SK-N-SH (cell line): Measurements from ENCODE around the gene KIF16B. TPM values are rescaled to one million over a fixed set of nuclear protein-coding genes. Genes with fewer than 3 reads are reported as not detected.

ENCODE experiments used
- CTCF ChIA-PET: fragments of 300-600, 350-600 bp; formaldehyde crosslinking; extraction: SDS; loops from one replicate; lab custom pipeline; 2021; lab: Yijun Ruan, JAX
- POLR2A ChIA-PET: fragments of 350-600 bp; sonication (Branson Sonifier 250); formaldehyde crosslinking; extraction: SDS; loops from one replicate; lab custom pipeline; 2020; ENCODE audit warnings: antibody characterized with exemption, inconsistent platforms; lab: Yijun Ruan, JAX
- DNase-seq: peaks from one replicate; pipeline ENCODE4 v3.0.0; 2012
- H2AFZ ChIP-seq: fragments of 200-600 bp; sonication (generic); 2 replicates; pipeline ENCODE4 v1.8.1; 2016; ENCODE audit warnings: antibody characterized with exemption, mild to moderate bottlenecking, low read depth
- H3F3A ChIP-seq: fragments of 200-600 bp; sonication (generic); replicated peaks from 2 replicates; pipeline ENCODE3; 2016; ENCODE audit warnings: antibody characterized with exemption, mild to moderate bottlenecking; ENCODE audit not compliant: insufficient read depth
- H3K27ac ChIP-seq, 2 experiments: fragments of 200-500 bp in 1 of 2; fragments of 200-600 bp in 1 of 2; sonication (Bioruptor generic) in 1 of 2; sonication (generic), shearing (Covaris generic) in 1 of 2; 2 replicates each; pipeline versions ENCODE4 v1.5.1 to v1.6.1; 2014 to 2016; ENCODE audit warnings: low read depth in 2 of 2, inconsistent platforms in 1 of 2, low read length in 1 of 2, mild to moderate bottlenecking in 1 of 2, mixed read lengths in 1 of 2
- H3K27me3 ChIP-seq: fragments of 200-600 bp; sonication (generic), shearing (Covaris generic); 2 replicates; pipeline ENCODE4 v1.6.1; 2016; ENCODE audit warnings: mixed run types; ENCODE audit not compliant: insufficient read depth
- H3K36me3 ChIP-seq, 2 experiments: fragments of 200-500 bp in 1 of 2; fragments of 200-600 bp in 1 of 2; sonication (Bioruptor generic) in 1 of 2; sonication (generic) in 1 of 2; replicated peaks in 1 of 2; 2 replicates each; pipeline versions ENCODE3 to v1.5.1; 2014 to 2016; ENCODE audit warnings: low read length in 1 of 2, mild to moderate bottlenecking in 1 of 2; ENCODE audit not compliant: insufficient read depth in 2 of 2, control insufficient read depth in 1 of 2
- H3K4me1 ChIP-seq, 2 experiments: fragments of 200-500 bp in 1 of 2; fragments of 200-600 bp in 1 of 2; sonication (Bioruptor generic) in 1 of 2; sonication (generic), shearing (Covaris generic) in 1 of 2; 2 replicates each; pipeline versions ENCODE4 v1.5.1 to v1.6.1; 2014 to 2016; ENCODE audit warnings: low read depth in 1 of 2, low read length in 1 of 2, mixed run types in 1 of 2; ENCODE audit not compliant: insufficient read depth in 2 of 2, control insufficient read depth in 1 of 2
- H3K4me2 ChIP-seq: fragments of 200-600 bp; sonication (generic), shearing (Covaris generic); 2 replicates; pipeline ENCODE4 v1.6.1; 2017; ENCODE audit warnings: mixed run types
- H3K4me3 ChIP-seq, 2 experiments: fragments of 200-500 bp in 1 of 2; fragments of 200-600 bp in 1 of 2; sonication (Bioruptor generic) in 1 of 2; sonication (generic), shearing (Covaris generic) in 1 of 2; 2 replicates each; pipeline versions ENCODE4 v1.5.1 to v1.8.1; 2014 to 2016; ENCODE audit warnings: low read depth in 2 of 2, inconsistent platforms in 1 of 2, low read length in 1 of 2, mild to moderate bottlenecking in 1 of 2, mixed read lengths in 1 of 2, moderate library complexity in 1 of 2
- H3K79me2 ChIP-seq: fragments of 200-600 bp; sonication (generic); 2 replicates; pipeline ENCODE4 v1.8.1; 2017; ENCODE audit warnings: mild to moderate bottlenecking; ENCODE audit not compliant: insufficient read depth
- H3K9ac ChIP-seq: fragments of 200-600 bp; sonication (generic); 2 replicates; pipeline ENCODE4 v1.6.1; 2017; ENCODE audit warnings: mixed run types
- H3K9me2 ChIP-seq: fragments of 200-600 bp; sonication (generic); 2 replicates; pipeline ENCODE4 v1.6.1; 2017; ENCODE audit warnings: mixed run types
- H3K9me3 ChIP-seq: fragments of 200-600 bp; sonication (generic); 2 replicates; pipeline ENCODE4 v1.6.1; 2017; ENCODE audit warnings: mixed run types, mild to moderate bottlenecking, moderate library complexity
- H4K20me1 ChIP-seq: fragments of 200-600 bp; sonication (generic); 2 replicates; pipeline ENCODE4 v1.6.1; 2017; ENCODE audit warnings: mild to moderate bottlenecking, mixed run types; ENCODE audit not compliant: insufficient read depth
- ELF1 ChIP-seq: IDR thresholded peaks from 2 replicates; pipeline ENCODE4 v1.4.0; 2012
- FOXJ3 ChIP-seq: sonication (generic); formaldehyde crosslinking; IDR thresholded peaks from 2 replicates; pipeline ENCODE4 v1.5.1; 2020; ENCODE audit warnings: mild to moderate bottlenecking, missing genetic modification reagents
- GATA2 ChIP-seq: sonication (generic); formaldehyde crosslinking; IDR thresholded peaks from 2 replicates; pipeline ENCODE4 v1.5.0; 2020; ENCODE audit warnings: mild to moderate bottlenecking, missing genetic modification reagents
- MEF2A ChIP-seq: IDR thresholded peaks from 2 replicates; pipeline ENCODE4 v1.4.0; 2012; ENCODE audit warnings: low read depth, borderline replicate concordance
- POLR2AphosphoS5 ChIP-seq: IDR thresholded peaks from 2 replicates; pipeline ENCODE4 v1.6.1; 2012; ENCODE audit warnings: low read depth, low read length
- RAD21 ChIP-seq: IDR thresholded peaks from 2 replicates; pipeline ENCODE4 v1.6.1; 2012; ENCODE audit warnings: mild to moderate bottlenecking, low read length
- REST ChIP-seq: IDR thresholded peaks from 2 replicates; pipeline ENCODE4 v1.6.1; 2012; ENCODE audit warnings: mild to moderate bottlenecking, low read depth, low read length, moderate library complexity
- RFX5 ChIP-seq: IDR thresholded peaks from 2 replicates; pipeline ENCODE4 v1.6.1; 2012; ENCODE audit warnings: mild to moderate bottlenecking, improper control_type of control experiment, low read length
- SIN3A ChIP-seq: IDR thresholded peaks from 2 replicates; pipeline ENCODE4 v1.6.1; 2012; ENCODE audit warnings: low read depth, mild to moderate bottlenecking, low read length, moderate library complexity, borderline replicate concordance
- TAF1 ChIP-seq: IDR thresholded peaks from 2 replicates; pipeline ENCODE4 v1.6.1; 2012; ENCODE audit warnings: low read depth, mild to moderate bottlenecking, low read length, moderate library complexity, borderline replicate concordance
- TEAD4 ChIP-seq: IDR thresholded peaks from 2 replicates; pipeline ENCODE4 v1.4.0; 2012; ENCODE audit warnings: mild to moderate bottlenecking, borderline replicate concordance; ENCODE audit not compliant: insufficient read depth
- ZBTB33 ChIP-seq: IDR thresholded peaks from 2 replicates; pipeline ENCODE4 v1.4.0; 2012; ENCODE audit warnings: low read depth, borderline replicate concordance
- WGBS: methylation state at CpG from one replicate; pipeline ENCODE4 v1.1.6; 2017; ENCODE audit warnings: low lambda C conversion rate; 5-methylcytosine and 5-hydroxymethylcytosine counted together
- polyA plus RNA-seq, 3 experiments: library from polyadenylated mRNA; depleted of rRNA; stranded (reverse); fragments of >200 nt; gene quantifications; 2 replicates each; pipeline ENCODE4 v1.2.3, GENCODE V29; 2012
- TF ChIP-seq, protein P1 (sequence below): fragments of 200-600 bp; sonication (generic); IDR thresholded peaks from 2 replicates; pipeline ENCODE4 v1.6.1; 2017; ENCODE audit warnings: antibody characterized with exemption, mild to moderate bottlenecking, moderate library complexity
- TF ChIP-seq, protein P2 (sequence below): IDR thresholded peaks from 2 replicates; pipeline ENCODE4 v1.4.0; 2012; ENCODE audit warnings: low read depth, borderline replicate concordance
- TF ChIP-seq, protein P3 (sequence below): IDR thresholded peaks from 2 replicates; pipeline ENCODE4 v1.4.0; 2012; ENCODE audit warnings: low read depth

KIF16B gene
- polyA plus RNA-seq, 1 of the 3 experiments (the other 2 are of a cell fraction), result 3.3 TPM

DNA sequence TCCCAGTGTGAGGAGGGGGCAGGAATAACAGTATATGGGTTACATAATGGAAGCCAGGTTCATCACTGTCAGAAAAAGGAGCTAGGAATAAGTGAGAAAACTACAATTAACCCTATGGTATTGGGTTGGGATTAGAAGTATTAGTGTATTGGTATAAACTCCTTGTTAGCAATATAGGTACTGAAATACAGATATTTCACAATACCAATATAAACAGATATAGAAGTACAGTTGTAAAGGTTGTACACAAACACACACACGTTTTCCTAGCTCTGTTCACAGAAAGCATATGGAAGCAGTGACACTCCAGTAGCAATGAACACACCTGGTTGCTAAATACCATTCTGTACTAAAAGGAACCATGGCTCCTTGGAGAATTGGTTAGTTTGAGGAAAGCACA, 148.5 kb downstream of the KIF16B start:
- no peaks in the 10 kb centered on the region for H3K79me2 ChIP-seq
- WGBS, result 38% methylated on average over 1 of the region's 1 CpG
- no peak for DNase-seq
- no peak overlapping the region for H3K9ac ChIP-seq
- H3K4me1 ChIP-seq, result no peaks in the 10 kb centered on the region
- peaks cover 8 to 17% of the 10 kb centered on the region in 2 experiments for H3K36me3 ChIP-seq
- H4K20me1 ChIP-seq, result no peaks in the 10 kb centered on the region
- H3K4me2 ChIP-seq, result no peak overlapping the region
- no peak overlapping the region for H2AFZ ChIP-seq
- no peaks in the 10 kb centered on the region for H3K9me2 ChIP-seq
- H3F3A ChIP-seq, result no peaks in the 10 kb centered on the region
- no peak overlapping the region for H3K4me3 ChIP-seq
- TF ChIP-seq, protein P1, sequence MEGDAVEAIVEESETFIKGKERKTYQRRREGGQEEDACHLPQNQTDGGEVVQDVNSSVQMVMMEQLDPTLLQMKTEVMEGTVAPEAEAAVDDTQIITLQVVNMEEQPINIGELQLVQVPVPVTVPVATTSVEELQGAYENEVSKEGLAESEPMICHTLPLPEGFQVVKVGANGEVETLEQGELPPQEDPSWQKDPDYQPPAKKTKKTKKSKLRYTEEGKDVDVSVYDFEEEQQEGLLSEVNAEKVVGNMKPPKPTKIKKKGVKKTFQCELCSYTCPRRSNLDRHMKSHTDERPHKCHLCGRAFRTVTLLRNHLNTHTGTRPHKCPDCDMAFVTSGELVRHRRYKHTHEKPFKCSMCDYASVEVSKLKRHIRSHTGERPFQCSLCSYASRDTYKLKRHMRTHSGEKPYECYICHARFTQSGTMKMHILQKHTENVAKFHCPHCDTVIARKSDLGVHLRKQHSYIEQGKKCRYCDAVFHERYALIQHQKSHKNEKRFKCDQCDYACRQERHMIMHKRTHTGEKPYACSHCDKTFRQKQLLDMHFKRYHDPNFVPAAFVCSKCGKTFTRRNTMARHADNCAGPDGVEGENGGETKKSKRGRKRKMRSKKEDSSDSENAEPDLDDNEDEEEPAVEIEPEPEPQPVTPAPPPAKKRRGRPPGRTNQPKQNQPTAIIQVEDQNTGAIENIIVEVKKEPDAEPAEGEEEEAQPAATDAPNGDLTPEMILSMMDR, result no peak
- TF ChIP-seq MEF2A, result no peak
- no peak for TF ChIP-seq GATA2 (CRISPR knock-in tag)
- TF ChIP-seq, protein P2, sequence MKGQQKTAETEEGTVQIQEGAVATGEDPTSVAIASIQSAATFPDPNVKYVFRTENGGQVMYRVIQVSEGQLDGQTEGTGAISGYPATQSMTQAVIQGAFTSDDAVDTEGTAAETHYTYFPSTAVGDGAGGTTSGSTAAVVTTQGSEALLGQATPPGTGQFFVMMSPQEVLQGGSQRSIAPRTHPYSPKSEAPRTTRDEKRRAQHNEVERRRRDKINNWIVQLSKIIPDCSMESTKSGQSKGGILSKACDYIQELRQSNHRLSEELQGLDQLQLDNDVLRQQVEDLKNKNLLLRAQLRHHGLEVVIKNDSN, result no peak
- TF ChIP-seq TEAD4, result no peak
- no peak for TF ChIP-seq RAD21
- no peak for TF ChIP-seq RFX5
- TF ChIP-seq, protein P3, sequence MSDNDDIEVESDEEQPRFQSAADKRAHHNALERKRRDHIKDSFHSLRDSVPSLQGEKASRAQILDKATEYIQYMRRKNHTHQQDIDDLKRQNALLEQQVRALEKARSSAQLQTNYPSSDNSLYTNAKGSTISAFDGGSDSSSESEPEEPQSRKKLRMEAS, result no peak
- no peak for TF ChIP-seq FOXJ3 (CRISPR knock-in tag)
- no peak for TF ChIP-seq TAF1
- TF ChIP-seq REST, result no peak
- no peak for TF ChIP-seq ELF1
- no peak for TF ChIP-seq ZBTB33
- no peak for TF ChIP-seq POLR2AphosphoS5
- no peak for TF ChIP-seq SIN3A
- H3K9me3 ChIP-seq, result peaks cover 6% of the 10 kb centered on the region; the same call in 1 of the 2 replicates
- POLR2A ChIA-PET, result no interaction called here
- CTCF ChIA-PET, result no interaction called here
- no peaks in the 10 kb centered on the region for H3K27me3 ChIP-seq
- H3K27ac ChIP-seq, result no peak overlapping the region
